ENCODE results near the gene SMIM22.

GRCh38 chr16:4811773-4812172, 16.6 kb downstream of the SMIM22 start:
- no peak for TF ChIP-seq POLR2A (IDR thresholded peaks at IDR 0.05; ENCODE audit: low read depth, low read length)
- no peak for TF ChIP-seq MAX (IDR thresholded peaks at IDR 0.05; ENCODE audit: insufficient read depth, insufficient read length)

All from endothelial cell of umbilical vein (primary cell).